CD4-positive, alpha-beta T cell treated with Interleukin-2 at 100 ng/mL for 4 hours (primary cell): ENCODE measurements around the gene CLN5.

ENCODE experiments used
- DNase-seq: peaks from one replicate; pipeline ENCODE4 v3.0.0-alpha.2; 2020; ENCODE audit warnings: low spot score

The CLN5 gene

DNA sequence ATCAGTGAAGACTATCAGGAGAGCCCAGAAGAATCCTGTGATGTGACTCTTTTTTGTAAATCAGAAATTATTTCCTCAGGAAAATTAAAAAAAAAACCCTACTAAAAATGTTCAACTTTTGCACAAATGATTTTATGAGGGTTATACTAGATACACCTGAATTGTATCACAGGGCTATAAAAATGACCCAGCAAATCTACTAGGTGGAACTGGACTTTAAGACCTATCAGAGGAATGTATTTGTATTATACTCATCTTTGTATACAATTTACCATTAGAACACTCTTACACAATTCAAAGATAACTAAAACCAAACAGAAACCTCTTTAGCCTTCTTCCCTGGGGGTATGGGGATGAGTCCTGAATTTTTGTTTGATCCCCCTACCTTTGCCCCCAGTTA, 27.9 kb downstream of the CLN5 start:
- DNase-seq, result no peak

- no peak for DNase-seq
These were observed 30.5 kb downstream of the CLN5 start for GRCh38 chr13:77022341-77022740.

DNA sequence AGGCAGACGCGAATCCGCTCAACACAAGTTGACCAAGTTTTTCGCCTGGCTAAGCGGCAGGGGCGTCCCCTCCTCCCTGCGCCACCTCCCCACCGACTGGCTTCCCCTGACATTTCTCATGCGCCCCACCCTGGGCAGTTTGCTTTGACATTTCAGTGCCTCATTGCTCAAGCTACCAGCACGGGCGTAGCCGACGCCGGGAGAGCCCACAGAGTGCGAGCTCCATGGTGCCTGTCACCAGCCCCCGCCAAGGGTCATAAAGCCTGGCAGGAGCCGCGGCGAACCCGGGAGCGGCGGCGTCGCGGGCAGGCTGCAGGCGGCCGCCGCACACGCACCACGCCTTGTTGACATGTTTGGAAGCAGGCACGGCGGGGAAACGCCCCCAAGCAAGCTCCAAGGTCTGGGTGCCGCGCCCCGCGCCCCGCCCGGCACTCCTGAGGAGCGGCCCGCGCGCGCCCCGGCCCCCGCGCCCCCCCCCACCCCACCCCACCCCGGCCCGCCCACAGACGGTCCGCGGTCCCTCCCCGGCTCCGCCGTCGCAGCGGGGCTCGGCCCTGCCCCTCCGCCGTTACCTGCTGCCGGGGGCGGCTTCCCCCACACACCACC, 34.5 kb downstream of the CLN5 start:
- DNase-seq, result peak; percentile 79

DNA sequence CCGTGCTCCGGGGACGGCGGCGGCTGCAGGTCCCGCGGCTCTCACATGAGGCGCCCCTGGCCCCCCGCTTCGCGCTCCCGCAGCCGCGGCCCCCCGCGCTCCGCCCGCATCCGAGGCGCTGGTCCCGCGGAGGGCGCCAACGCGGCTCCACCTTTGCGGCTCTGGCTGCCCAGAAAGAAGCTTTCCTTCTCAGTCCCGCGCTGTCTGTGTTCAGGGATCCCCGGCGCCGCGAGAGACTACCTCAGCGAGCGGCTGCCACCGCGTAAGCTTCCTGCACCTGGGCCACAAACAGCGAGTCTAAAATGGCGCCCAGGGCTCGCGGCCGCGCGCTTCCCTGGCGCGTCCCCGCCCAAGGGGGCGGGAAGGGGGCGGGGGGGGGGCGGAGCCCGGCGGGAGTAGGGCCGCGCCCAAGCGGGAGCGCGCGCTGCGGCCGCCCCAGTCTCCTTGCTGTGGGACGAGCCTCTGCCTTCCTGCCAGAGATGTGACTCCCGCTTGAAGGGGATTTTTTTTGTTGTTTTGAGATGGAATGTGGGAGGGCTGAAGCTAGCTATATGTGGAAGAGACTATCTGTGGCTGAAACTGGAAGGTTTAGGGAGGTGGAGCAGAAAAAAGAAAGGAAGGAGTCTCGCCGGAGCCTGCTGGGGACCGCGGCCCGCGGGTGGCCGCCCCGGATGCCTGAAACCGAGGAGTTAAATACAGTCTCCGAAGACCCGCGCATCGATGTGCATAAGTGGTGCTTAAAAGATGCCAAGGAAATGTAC, 35.2 kb downstream of the CLN5 start, which contains the start of gene FBXL3:
Gene FBXL3 (minus strand): TSS at position 299 of the 761 bp plus-strand sequence. CDS start 5,299 bp downstream, outside the sequence.
- DNase-seq, result peak; percentile 86

- no peak for DNase-seq
These were observed 36.3 kb downstream of the CLN5 start for GRCh38 chr13:77028202-77028601.

GRCh38 chr13:77029436-77029835, 37.6 kb downstream of the CLN5 start:
- no peak for DNase-seq

DNA sequence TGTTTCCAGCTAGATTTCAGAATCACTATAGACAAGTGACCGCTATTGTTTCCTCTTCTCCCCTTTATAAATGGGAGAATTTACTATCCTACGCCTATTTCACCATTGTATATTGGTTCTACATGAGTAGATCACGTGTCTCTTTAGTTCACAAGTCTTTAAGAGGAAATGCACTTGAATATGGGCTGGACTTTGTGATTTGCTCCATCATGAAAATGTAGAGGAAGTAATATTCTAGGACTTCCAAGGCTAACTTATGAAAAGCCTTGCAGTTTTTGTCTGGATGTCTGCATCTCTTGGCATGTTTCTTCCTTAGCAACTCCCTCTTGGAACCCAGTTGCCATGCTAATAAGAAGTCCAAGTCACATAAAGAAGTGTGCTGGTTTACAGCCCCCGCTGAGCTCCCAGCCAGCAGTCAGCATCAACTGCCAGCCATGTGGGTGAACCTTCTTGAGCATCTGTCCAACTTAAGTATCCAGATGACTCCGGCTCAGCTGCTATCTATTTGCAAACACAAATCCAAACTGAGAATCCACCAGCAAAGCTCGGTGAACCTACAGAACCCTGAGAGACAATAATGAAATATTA, 39.9 kb downstream of the CLN5 start:
- DNase-seq, result no peak

- no peak for DNase-seq
These were observed 41.9 kb downstream of the CLN5 start for GRCh38 chr13:77033717-77034302.

DNA sequence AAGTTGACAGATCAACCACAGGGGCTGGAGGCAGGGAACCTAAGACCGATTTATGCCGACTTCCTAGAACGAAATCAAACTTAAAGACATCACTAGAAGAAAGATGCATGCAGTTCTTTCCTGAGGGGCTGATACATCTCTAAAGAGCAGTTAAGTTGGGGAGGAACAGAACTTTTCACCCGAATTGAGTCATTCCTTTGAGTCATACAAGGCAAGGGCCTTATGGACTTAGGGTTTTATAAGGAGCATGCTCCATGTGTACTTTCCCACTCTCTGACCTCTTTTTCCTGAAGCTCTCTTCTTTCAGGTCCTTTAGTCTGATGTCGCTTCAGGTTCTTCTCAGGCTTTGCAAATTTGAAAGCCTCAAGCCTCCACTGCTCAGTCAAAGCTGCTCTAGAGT, 43.0 kb downstream of the CLN5 start:
- DNase-seq, result no peak

DNA sequence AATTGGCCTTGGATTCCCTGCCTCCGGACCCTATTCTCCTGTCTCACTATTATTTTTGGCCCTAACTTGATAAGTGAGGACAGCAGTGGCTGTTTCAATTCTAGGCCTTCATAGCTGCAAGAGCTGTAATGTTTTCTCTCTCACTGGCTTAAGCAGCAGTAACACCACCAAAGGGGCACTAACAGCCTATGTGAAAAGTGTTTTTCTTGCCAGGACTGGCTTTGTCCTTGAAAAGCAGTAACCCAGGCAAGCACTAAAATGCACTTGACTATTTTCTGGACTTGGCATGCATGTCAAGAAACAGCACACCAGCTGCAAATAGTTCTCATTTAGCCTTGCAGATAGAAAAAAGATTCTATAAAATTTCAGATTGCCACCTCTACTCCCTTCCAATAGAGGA, 44.4 kb downstream of the CLN5 start:
- DNase-seq, result no peak

GRCh38 chr13:77038907-77039480, 47.1 kb downstream of the CLN5 start:
- DNase-seq, result no peak

- DNase-seq, result no peak
These were observed 48.2 kb downstream of the CLN5 start for GRCh38 chr13:77040076-77040475.

GRCh38 chr13:77040835-77041234, 49.0 kb downstream of the CLN5 start:
- no peak for DNase-seq

DNA sequence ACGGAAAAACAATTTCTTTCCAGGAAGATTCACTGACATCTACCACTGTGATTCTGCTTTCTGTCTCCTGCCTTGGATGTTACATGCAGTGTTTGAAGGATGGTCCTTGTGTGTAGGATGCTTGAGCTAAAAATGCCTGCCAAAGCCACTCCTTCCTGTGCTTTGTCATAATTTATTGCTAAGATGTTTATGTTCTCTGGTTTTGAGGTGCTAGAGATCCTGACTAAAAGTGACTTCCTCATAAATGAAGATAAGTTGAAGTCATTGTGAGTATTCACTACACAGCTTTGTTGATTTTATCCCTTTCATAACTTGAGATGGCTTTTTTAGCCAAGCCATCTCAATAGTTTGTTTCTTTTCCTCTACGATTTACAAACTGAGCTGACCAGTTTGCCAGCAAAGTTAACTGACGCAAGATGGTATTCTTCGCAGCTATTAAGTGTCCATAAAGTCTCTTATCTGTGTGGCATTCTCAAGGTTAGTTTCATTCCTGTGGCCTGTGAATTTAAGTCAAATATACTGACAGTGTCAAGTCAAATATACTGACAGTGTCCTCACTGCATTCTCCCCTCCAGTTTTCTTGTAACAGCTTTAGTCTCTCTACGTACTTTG, 50.8 kb downstream of the CLN5 start:
- DNase-seq, result no peak

- no peak for DNase-seq
These were observed 55.9 kb downstream of the CLN5 start for GRCh38 chr13:77047649-77048343.

- no peak for DNase-seq
These were observed 56.8 kb downstream of the CLN5 start for GRCh38 chr13:77048681-77049080.

DNA sequence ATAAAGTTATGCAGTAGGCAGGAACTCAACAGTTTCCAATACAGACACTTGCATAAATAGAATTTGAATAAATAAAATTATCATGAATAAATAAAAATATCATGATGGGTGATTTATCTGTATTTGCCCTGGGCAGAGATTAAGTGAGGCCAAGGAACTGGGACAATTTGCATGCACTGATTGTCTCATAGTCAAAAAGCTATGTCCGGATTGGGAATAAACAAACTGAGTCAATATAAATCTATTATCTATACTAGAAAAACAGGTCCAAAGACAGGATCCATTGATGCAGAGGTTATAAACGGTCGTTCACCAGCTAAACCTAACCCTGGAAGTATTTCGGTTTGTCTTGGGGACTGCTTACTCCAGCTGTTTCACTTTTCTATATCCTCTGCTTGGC, 61.3 kb downstream of the CLN5 start:
- no peak for DNase-seq
